GM19043 (cell line): ENCODE data around the gene KRT8.

Experiments used
- ATAC-seq: cut with Tn5 transposase; IDR thresholded peaks from one replicate; pipeline ENCODE4 v1.9.1; 2021; ENCODE audit warnings: low read depth; ENCODE audit not compliant: unreplicated experiment

Gene KRT8

GRCh38 chr12:52925717-52926595 lies 21.1 kb upstream of the KRT8 start:
- no peak for ATAC-seq

DNA sequence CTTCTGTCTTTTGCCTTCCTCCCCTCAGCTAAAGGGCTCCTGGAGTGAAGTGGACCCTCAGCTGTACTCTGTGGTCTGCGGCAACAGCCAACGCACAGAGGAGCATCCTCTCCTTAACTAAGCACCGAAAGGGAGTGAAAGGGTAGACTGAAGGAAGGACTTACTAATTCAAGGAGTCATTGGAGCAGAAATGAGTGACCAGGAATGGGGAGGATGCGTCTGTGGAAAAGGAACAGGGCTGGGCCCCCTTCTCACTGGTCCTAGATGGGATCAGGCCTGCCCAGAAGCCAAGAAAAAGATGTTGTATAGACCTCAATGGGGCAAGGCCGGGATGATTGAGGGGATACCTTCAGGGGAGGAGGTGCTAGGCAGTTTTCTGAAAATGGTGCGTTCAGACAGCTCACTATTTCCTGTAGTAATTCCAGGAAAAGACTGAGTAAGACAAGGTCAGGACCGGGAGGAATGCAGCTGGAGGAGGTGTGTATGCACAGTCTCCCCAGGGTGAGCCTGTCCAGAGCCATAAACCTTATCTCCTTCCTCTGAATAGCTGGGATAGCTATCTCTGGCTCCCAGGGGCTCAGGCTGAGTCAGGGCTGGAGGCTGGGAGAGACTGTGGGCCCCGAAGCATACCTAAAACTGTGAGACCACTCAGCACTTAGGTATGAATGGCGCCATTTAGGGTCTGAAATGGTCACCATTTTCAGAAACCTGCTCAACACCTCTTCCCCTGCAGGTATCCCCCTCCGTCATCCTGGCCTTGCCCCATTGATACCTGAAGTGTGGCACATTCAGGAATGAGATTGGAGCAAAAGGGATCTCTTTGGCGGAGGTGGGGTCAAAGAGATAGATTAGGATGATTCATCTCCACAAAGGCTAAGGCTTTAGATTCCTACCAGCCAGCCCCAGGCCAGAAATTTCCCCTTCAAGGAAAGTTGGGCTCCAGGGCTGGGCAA lies 20.2 kb upstream of the KRT8 start:
- no peak for ATAC-seq

GRCh38 chr12:52921488-52922165 lies 16.8 kb upstream of the KRT8 start:
- ATAC-seq: no peak

DNA sequence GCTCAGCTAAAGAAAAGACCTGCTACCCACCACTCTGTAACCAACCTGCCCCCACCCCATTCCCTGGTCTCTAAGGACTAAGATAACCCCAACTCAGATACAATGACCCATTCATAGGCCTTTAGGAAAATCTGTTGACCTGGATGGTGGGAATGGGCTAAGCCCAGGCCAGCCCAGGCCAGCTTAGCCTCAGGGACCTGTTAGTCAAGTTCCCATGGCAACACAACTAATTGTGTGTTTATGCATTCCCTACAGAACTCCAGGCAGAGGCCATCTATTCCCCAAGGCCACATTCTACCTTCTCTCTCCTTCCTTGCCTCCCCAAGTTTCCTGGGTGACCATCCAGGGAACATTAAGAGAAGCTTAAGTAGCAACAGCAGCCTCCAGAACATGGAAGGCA lies 16.1 kb upstream of the KRT8 start:
- no peak for ATAC-seq

DNA sequence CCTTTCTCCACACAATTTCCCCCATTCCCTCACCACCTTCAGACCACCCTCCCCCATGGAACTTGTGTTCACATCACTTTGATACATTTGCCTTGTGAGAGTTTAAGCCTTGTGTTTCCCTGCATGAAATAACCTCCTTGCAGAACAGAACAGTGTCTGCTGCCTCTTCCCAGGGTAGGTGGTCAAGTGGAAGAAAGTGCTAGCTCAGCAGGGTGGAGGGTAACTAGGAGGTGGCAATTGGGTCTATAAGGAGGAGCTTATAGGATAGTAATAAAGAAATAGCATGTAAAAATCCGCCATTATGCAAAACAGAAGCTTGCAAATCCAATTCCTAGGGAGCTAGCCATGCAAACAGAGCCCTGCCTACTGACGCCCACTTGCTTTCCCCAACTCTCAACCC lies 13.9 kb upstream of the KRT8 start:
- no peak for ATAC-seq

GRCh38 chr12:52918351-52918750 lies 13.5 kb upstream of the KRT8 start:
- no peak for ATAC-seq

DNA sequence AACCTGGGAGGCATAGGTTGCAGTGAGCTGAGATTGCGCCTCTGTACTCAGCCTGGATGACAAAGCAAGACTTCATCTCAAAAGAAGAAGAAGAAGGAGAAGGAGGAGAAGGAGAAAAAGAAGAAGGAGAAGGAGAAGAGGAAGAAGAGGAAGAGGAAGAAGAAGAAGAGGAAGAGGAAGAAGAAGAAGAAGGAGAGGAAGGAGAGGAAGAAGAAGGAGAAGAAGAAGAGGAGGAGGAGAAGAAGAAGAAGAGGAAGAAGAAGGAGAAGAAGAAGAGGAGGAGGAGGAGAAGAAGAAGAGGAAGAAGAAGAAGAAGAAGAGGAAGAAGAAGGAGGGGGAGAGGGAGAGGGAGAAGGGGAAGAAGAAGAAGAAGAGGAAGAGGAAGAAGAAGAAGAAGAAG lies 12.9 kb upstream of the KRT8 start:
- no peak for ATAC-seq

- ATAC-seq: no peak
Measured at GRCh38 chr12:52916216-52916615, 11.3 kb upstream of the KRT8 start.

GRCh38 chr12:52915637-52916036 lies 10.8 kb upstream of the KRT8 start:
- ATAC-seq: no peak

DNA sequence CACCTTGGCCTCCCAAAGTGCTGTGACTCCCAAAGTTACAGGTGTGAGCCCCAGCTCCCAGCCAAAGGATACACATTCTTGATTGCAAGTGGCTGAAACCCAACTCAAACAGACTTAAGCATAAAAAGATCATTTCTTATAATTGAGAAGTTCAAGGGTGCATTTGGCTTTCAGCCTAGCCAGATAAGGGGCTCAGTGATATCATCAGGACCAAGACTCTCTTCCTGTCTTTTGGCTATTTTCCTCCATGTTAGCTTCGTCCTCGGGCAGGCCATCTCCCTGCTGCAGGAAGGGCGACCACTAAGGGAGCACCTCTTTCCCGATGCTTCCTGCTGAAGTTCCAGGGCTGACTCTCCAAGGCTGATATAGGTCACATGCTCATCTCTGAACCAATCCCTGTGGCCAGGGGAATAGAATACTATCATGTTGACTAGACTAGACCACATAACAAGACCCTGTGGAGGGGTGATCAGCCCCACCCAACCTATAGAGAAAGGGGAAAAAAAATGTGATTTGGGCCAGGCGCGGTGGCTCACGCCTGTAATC lies 9.8 kb upstream of the KRT8 start:
- no peak for ATAC-seq

- no peak for ATAC-seq
Measured at GRCh38 chr12:52913431-52913821, 8.6 kb upstream of the KRT8 start.

- no peak for ATAC-seq
Measured at GRCh38 chr12:52912711-52913430, 8.0 kb upstream of the KRT8 start.

- ATAC-seq: no peak
Measured at GRCh38 chr12:52910248-52910883, 5.5 kb upstream of the KRT8 start.

DNA sequence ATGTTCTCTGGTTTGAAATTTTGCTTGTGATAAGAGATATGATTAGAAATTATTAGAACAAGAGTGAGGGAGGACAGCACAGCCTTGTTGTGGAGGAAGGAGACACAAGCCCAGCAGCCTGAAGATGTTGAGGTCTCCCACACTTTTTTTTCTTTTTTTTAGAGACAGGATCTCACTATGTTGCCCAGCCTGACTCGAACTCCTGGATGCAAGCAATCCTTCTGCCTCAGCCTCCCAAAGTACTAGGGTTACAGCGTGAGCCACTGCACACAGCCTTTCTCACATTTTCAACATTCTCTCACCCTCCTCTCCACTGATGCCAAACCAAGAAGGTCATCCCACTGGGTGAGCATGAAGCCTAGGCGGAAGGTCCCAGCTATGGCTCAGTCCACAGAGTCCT lies 4.9 kb upstream of the KRT8 start:
- ATAC-seq: no peak

GRCh38 chr12:52909331-52909730 lies 4.5 kb upstream of the KRT8 start:
- no peak for ATAC-seq

GRCh38 chr12:52907092-52907810 lies 2.4 kb upstream of the KRT8 start:
- ATAC-seq: no peak

GRCh38 chr12:52906191-52906601 lies 1.3 kb upstream of the KRT8 start:
- ATAC-seq: no peak

- ATAC-seq: peak; percentile 51
Measured at GRCh38 chr12:52903855-52904508, 894 bp downstream of the KRT8 start.
